Peyer's patch (tissue), 4 donors: Measurements from ENCODE around the gene ARNT2. TPM values are rescaled to one million over a fixed set of nuclear protein-coding genes. Genes with fewer than 3 reads are reported as not detected.

Experiments
- DNase-seq, 3 donors: peaks; one replicate each; pipeline ENCODE4 v3.0.0-alpha.2; 2017 to 2019
- H3K27ac ChIP-seq, 4 donors: fragments of 200-600 bp; sonication (generic); one replicate each; pipeline ENCODE4 v1.5.1; 2016 to 2019
- H3K27me3 ChIP-seq, 2 donors: fragments of 200-600 bp; sonication (generic); one replicate each; pipeline ENCODE4 v1.5.1; 2019
- H3K36me3 ChIP-seq, 3 donors: fragments of 200-600 bp; sonication (generic); one replicate each; pipeline ENCODE4 v1.5.1; 2016 to 2019
- H3K4me1 ChIP-seq, 4 donors: fragments of 200-600 bp; sonication (generic); one replicate each; pipeline ENCODE4 v1.5.1; 2016 to 2019
- H3K4me3 ChIP-seq, 4 donors: fragments of 200-600 bp; sonication (generic); 1 replicate in 3 of 4; 2 replicates in 1 of 4; pipeline ENCODE4 v1.5.1; 2016 to 2019; ENCODE audit warnings: mild to moderate bottlenecking in 1 of 4
- H3K9me3 ChIP-seq, 4 donors: fragments of 200-600 bp; sonication (generic); one replicate each; pipeline ENCODE4 v1.5.1; 2016 to 2019; ENCODE audit warnings: mild to moderate bottlenecking in 1 of 4
- POLR2A ChIP-seq, 2 donors: fragments of 450-650 bp; IDR thresholded peaks; one replicate each; pipeline ENCODE4 v1.5.1; 2017; ENCODE audit warnings: antibody characterized with exemption in 2 of 2, mild to moderate bottlenecking in 2 of 2, moderate library complexity in 2 of 2
- total RNA-seq, 4 donors: library from RNA; depleted of rRNA; stranded (reverse); fragments of >200 nt; gene quantifications; one replicate each; pipeline ENCODE4 v1.1.0, GENCODE V29; 2016
- TF ChIP-seq, protein P1 (sequence below), 6 experiments: fragments of 450-650 bp in 4 of 6; fragments of 200-600 bp in 2 of 6; sonication (generic) in 1 of 6; IDR thresholded peaks; one replicate each; pipeline ENCODE4 v1.5.1; 2017 to 2019; ENCODE audit warnings: antibody characterized with exemption in 6 of 6, mild to moderate bottlenecking in 3 of 6, moderate library complexity in 1 of 6

Gene ARNT2
- total RNA-seq, 4 donors from 2014 or later, result 2.5 to 10.3 (median 4.5) TPM

DNA sequence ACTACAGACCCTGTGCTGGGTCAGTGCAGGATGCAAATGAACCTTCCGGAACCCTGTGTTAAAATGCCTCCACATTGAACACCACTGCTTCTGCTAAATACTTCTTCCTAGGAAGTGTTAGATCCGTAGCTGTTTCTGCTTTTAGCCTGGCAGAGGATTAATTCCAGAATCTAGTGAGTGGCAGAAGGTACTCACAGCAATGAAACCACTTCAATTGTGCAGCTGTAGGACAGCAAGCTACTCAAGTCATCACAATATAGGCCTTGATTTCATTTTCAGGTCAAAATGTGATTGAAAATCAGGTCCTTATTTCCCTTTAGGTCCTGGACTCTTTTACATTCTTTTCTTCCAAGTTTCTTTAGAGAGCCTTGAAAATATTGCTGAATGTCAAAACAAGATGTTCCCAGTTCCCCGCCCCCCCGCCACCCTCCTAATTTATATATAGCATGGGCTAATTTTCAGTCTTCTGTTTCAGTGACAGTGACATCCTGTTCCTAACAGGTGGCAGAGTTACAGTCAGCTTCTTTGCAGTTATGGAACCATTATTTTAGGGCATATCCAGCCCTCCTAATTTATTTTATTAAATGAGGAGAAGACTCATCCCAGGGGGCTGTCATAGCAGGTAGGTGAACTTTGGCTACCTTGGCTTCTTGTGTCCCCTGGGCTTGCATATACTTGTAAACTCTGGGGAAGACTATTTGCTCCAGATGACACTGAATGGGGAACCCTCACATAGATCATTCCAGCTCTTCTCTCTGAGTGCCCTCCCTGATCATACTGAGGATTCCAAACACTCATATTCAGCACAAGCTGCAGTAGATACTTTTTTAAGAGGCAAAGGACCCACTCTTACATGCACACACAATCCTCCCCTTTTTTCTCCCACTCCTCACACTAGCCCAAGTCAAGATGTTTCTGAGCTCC lies 28.0 kb upstream of the ARNT2 start:
- no peaks in the 10 kb centered on the region for H3K27me3 ChIP-seq
- no peaks in the 10 kb centered on the region for H3K4me1 ChIP-seq
- H3K9me3 ChIP-seq, result no peaks in the 10 kb centered on the region
- TF ChIP-seq POLR2A (IDR thresholded peaks at IDR 0.05), result no peak
- no peak for DNase-seq
- H3K36me3 ChIP-seq, result no peaks in the 10 kb centered on the region
- no peak overlapping the region for H3K27ac ChIP-seq
- H3K4me3 ChIP-seq, result no peak overlapping the region

DNA sequence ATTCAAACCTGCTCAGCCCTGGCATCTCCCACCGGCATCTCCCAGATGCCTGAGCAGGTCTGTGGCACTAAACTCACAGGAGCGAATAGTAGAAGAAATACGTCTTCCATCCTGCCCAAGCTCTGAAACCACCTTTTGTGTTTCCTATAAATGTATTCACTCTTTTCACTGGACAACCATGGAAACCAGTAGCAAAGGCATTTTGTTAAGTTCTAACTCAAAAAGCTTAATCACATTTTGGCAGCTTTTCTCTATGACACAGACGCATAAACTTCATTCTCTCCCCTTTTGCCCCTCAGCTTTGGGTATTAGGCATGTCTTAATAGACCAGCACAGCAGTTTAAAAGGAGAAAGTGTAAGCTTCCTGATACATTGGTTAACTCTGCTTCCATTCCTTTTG lies 24.5 kb upstream of the ARNT2 start:
- no peak for DNase-seq
- TF ChIP-seq, protein P1, sequence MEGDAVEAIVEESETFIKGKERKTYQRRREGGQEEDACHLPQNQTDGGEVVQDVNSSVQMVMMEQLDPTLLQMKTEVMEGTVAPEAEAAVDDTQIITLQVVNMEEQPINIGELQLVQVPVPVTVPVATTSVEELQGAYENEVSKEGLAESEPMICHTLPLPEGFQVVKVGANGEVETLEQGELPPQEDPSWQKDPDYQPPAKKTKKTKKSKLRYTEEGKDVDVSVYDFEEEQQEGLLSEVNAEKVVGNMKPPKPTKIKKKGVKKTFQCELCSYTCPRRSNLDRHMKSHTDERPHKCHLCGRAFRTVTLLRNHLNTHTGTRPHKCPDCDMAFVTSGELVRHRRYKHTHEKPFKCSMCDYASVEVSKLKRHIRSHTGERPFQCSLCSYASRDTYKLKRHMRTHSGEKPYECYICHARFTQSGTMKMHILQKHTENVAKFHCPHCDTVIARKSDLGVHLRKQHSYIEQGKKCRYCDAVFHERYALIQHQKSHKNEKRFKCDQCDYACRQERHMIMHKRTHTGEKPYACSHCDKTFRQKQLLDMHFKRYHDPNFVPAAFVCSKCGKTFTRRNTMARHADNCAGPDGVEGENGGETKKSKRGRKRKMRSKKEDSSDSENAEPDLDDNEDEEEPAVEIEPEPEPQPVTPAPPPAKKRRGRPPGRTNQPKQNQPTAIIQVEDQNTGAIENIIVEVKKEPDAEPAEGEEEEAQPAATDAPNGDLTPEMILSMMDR (IDR thresholded peaks at IDR 0.05), result no peak
- no peak for TF ChIP-seq POLR2A (IDR thresholded peaks at IDR 0.05)
- no peaks in the 10 kb centered on the region for H3K27me3 ChIP-seq
- no peaks in the 10 kb centered on the region for H3K36me3 ChIP-seq
- no peaks in the 10 kb centered on the region for H3K9me3 ChIP-seq
- no peak overlapping the region for H3K4me3 ChIP-seq
- H3K27ac ChIP-seq, result no peak overlapping the region
- no peaks in the 10 kb centered on the region for H3K4me1 ChIP-seq

DNA sequence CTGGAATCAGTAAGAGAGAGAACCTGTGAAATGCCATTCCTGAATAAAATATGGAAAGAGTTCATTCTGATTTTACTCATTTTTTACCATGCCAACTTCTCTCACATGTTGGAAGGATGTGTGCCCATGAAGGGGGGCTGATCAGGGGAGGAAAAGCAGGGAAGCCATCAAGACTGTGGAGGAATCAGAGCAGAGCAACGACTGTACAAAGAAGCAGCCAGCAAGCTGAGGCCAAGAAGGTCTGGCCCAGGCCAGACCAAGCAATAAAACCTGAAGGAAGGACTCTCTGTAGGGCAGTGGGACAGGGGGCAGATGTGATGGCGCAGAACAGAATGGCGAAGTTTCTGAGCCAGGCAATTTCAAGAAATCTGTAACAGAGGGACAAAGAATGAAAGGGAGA lies 24.0 kb upstream of the ARNT2 start:
- TF ChIP-seq, protein P1 (IDR thresholded peaks at IDR 0.05), result no peak
- no peaks in the 10 kb centered on the region for H3K36me3 ChIP-seq
- no peak for DNase-seq
- no peak overlapping the region for H3K4me3 ChIP-seq
- H3K27ac ChIP-seq, result no peak overlapping the region
- H3K9me3 ChIP-seq, result no peaks in the 10 kb centered on the region
- no peaks in the 10 kb centered on the region for H3K27me3 ChIP-seq
- no peaks in the 10 kb centered on the region for H3K4me1 ChIP-seq

DNA sequence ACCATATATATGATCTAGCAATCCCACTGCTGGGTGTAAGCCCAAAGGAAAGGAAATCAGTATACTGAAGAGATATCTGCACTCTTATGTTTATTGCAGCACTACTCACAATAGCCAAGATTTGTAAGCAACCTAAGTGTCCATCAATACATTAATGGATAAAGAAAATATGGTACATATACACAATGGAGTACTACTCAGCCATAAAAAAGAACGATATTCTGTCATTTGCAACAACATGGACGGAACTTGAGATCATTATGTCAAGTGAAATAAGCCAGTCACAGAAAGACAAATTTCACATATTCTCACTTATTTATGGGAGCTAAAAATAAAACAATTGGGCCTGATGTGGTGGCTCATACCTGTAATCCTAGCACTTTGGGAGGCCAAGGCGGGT lies 21.9 kb upstream of the ARNT2 start:
- Histone ChIP-seq H3K27me3 (no peaks in the 10 kb centered on the region), H3K9me3 (no peaks in the 10 kb centered on the region), H3K36me3 (no peaks in the 10 kb centered on the region), H3K4me3 (no peak overlapping the region), H3K27ac (no peak overlapping the region), H3K4me1 (no peaks in the 10 kb centered on the region)
- TF ChIP-seq POLR2A (IDR thresholded peaks at IDR 0.05), result no peak
- TF ChIP-seq, protein P1 (IDR thresholded peaks at IDR 0.05), result no peak
- DNase-seq, result no peak

DNA sequence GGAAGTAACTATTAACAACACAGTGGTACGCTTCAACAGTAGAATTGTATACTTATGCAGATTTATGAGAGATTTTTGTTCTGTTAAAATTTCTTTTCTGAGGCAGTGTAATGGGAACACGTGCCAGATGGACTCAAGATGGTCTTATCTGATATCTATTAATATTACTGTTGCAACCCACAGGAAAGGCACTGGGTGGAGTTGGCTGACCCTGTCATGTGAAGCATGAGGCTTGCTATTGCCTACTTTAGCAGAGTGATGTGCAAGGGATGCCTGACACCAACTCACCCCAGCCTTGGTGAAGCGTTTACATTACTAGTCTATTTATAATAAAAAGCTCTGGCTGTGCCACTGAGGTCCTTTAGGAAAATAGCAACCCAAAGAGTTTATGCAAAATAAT lies 19.8 kb upstream of the ARNT2 start:
- Histone ChIP-seq H3K27me3 (no peaks in the 10 kb centered on the region), H3K27ac (no peak overlapping the region), H3K9me3 (no peaks in the 10 kb centered on the region), H3K4me1 (no peaks in the 10 kb centered on the region), H3K4me3 (no peak overlapping the region), H3K36me3 (no peaks in the 10 kb centered on the region)
- TF ChIP-seq, protein P1 (IDR thresholded peaks at IDR 0.05), result no peak
- TF ChIP-seq POLR2A (IDR thresholded peaks at IDR 0.05), result no peak
- no peak for DNase-seq

DNA sequence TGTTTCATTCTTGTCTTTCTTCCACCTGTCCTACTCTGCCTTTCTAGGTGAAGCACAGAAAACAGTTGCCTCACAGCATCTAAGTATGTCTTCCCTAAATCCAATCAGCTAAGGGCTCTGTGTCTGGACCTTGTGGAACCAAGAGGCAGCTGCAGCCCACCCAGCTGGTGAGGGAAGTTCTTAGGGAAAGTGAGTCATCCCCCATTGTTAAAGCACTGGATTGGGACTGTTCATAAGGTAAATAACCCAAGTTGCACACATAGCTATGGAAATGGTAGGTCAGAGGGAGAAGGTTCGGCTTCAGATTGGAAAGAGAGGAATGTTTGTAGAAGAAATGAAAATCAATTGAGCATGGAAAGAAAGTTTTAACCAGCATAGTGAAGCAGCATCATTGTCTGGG lies 18.0 kb upstream of the ARNT2 start:
- no peak overlapping the region for H3K27ac ChIP-seq
- TF ChIP-seq POLR2A (IDR thresholded peaks at IDR 0.05), result no peak
- TF ChIP-seq, protein P1 (IDR thresholded peaks at IDR 0.05), result no peak
- DNase-seq, result no peak
- no peak overlapping the region for H3K4me3 ChIP-seq
- no peaks in the 10 kb centered on the region for H3K4me1 ChIP-seq
- no peaks in the 10 kb centered on the region for H3K9me3 ChIP-seq
- no peaks in the 10 kb centered on the region for H3K27me3 ChIP-seq
- H3K36me3 ChIP-seq, result no peaks in the 10 kb centered on the region
